ENCODE measurements around the gene LYZL1.
"Not testable (repeated sequence)": the region's sequence is repeated elsewhere in the genome, so short reads cannot be mapped to it uniquely, and the experiment has no call there.

The LYZL1 gene

GRCh38 chr10:29280488-29280840 is 8.4 kb upstream of the LYZL1 start:
- H3K9me2 ChIP-seq (replicated peaks; ENCODE audit: low read depth, low read length), result no peaks in the 10 kb centered on the region
- no peaks in the 10 kb centered on the region for H3K79me2 ChIP-seq (ENCODE audit: insufficient read depth, low read length)
- no peak overlapping the region for H3K4me2 ChIP-seq (ENCODE audit: low read depth, low read length, poor library complexity, severe bottlenecking)
- H3F3A ChIP-seq (ENCODE audit: low read depth), result no peaks in the 10 kb centered on the region
- no peaks in the 10 kb centered on the region for H3K4me1 ChIP-seq (ENCODE audit: insufficient read depth, low read length, poor library complexity, severe bottlenecking)
- H3K36me3 ChIP-seq (ENCODE audit: insufficient read depth, low read length), result no peaks in the 10 kb centered on the region
- H2AFZ ChIP-seq (ENCODE audit: low read length), result no peak overlapping the region
- no peak overlapping the region for H3K9ac ChIP-seq (ENCODE audit: low read depth, low read length, poor library complexity, severe bottlenecking)
- TF ChIP-seq EZH2phosphoT487 (IDR thresholded peaks at IDR 0.05; ENCODE audit: borderline replicate concordance), result no peak
- TF ChIP-seq, protein P1, sequence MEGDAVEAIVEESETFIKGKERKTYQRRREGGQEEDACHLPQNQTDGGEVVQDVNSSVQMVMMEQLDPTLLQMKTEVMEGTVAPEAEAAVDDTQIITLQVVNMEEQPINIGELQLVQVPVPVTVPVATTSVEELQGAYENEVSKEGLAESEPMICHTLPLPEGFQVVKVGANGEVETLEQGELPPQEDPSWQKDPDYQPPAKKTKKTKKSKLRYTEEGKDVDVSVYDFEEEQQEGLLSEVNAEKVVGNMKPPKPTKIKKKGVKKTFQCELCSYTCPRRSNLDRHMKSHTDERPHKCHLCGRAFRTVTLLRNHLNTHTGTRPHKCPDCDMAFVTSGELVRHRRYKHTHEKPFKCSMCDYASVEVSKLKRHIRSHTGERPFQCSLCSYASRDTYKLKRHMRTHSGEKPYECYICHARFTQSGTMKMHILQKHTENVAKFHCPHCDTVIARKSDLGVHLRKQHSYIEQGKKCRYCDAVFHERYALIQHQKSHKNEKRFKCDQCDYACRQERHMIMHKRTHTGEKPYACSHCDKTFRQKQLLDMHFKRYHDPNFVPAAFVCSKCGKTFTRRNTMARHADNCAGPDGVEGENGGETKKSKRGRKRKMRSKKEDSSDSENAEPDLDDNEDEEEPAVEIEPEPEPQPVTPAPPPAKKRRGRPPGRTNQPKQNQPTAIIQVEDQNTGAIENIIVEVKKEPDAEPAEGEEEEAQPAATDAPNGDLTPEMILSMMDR (conservative IDR thresholded peaks at IDR 0.05; ENCODE audit: low read length), result no peak
- no peak overlapping the region for H3K4me3 ChIP-seq (ENCODE audit: low read length, poor library complexity, severe bottlenecking)
- H4K20me1 ChIP-seq (ENCODE audit: insufficient read depth, low read length, poor library complexity, severe bottlenecking), result no peaks in the 10 kb centered on the region
- no peaks in the 10 kb centered on the region for H3K9me3 ChIP-seq (ENCODE audit: insufficient read depth, low read depth, low read length)
- H3K27me3 ChIP-seq (ENCODE audit: insufficient read depth, low read length, poor library complexity, severe bottlenecking), result no peaks in the 10 kb centered on the region

- no peak overlapping the region for H3K4me2 ChIP-seq (ENCODE audit: low read depth, low read length, poor library complexity, severe bottlenecking)
- H3K9me3 ChIP-seq (ENCODE audit: insufficient read depth, low read depth, low read length), result no peaks in the 10 kb centered on the region
- H3K27me3 ChIP-seq (ENCODE audit: insufficient read depth, low read length, poor library complexity, severe bottlenecking), result no peaks in the 10 kb centered on the region
- no peak overlapping the region for H3K4me3 ChIP-seq (ENCODE audit: low read length, poor library complexity, severe bottlenecking)
- H3K36me3 ChIP-seq (ENCODE audit: insufficient read depth, low read length), result no peaks in the 10 kb centered on the region
- no peak for TF ChIP-seq EZH2phosphoT487 (IDR thresholded peaks at IDR 0.05; ENCODE audit: borderline replicate concordance)
- TF ChIP-seq, protein P1 (conservative IDR thresholded peaks at IDR 0.05; ENCODE audit: low read length), result no peak
- no peaks in the 10 kb centered on the region for H3F3A ChIP-seq (ENCODE audit: low read depth)
- no peaks in the 10 kb centered on the region for H3K79me2 ChIP-seq (ENCODE audit: insufficient read depth, low read length)
- H2AFZ ChIP-seq (ENCODE audit: low read length), result no peak overlapping the region
- no peak overlapping the region for H3K9ac ChIP-seq (ENCODE audit: low read depth, low read length, poor library complexity, severe bottlenecking)
- H4K20me1 ChIP-seq (ENCODE audit: insufficient read depth, low read length, poor library complexity, severe bottlenecking), result no peaks in the 10 kb centered on the region
- no peaks in the 10 kb centered on the region for H3K4me1 ChIP-seq (ENCODE audit: insufficient read depth, low read length, poor library complexity, severe bottlenecking)
- no peaks in the 10 kb centered on the region for H3K9me2 ChIP-seq (replicated peaks; ENCODE audit: low read depth, low read length)
Observed at GRCh38 chr10:29285624-29286051, 3.2 kb upstream of the LYZL1 start.

DNA sequence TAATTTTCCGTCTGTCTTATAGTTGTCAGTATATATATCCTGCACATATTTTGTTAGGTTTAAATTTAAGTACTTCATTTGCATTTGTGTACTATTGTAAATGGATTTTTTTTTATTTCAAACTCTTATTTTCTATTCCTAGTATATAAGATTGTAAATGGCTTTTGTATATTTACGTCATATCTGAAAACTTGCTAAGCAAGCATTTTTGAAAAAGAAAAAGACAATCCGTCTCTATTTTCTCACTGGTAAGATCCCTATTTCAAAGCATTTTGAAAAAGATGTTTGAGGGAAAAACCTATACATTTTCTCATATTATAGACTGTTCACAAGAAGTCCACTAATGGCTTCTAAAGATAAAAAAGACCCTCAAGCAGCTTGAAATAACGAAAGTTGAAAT is 1.2 kb upstream of the LYZL1 start:
- H3K9ac ChIP-seq (ENCODE audit: low read depth, low read length, poor library complexity, severe bottlenecking), result no peak overlapping the region
- no peaks in the 10 kb centered on the region for H4K20me1 ChIP-seq (ENCODE audit: insufficient read depth, low read length, poor library complexity, severe bottlenecking)

GRCh38 chr10:29291561-29291960 is 2.7 kb downstream of the LYZL1 start:
- H3K9me2 ChIP-seq (replicated peaks; ENCODE audit: low read depth, low read length); H3K9me3 ChIP-seq (ENCODE audit: insufficient read depth, low read depth, low read length); H2AFZ ChIP-seq (ENCODE audit: low read length); H3K4me1 ChIP-seq (ENCODE audit: insufficient read depth, low read length, poor library complexity, severe bottlenecking); H3F3A ChIP-seq (ENCODE audit: low read depth); H3K4me2 ChIP-seq (ENCODE audit: low read depth, low read length, poor library complexity, severe bottlenecking); H3K36me3 ChIP-seq (ENCODE audit: insufficient read depth, low read length); H4K20me1 ChIP-seq (ENCODE audit: insufficient read depth, low read length, poor library complexity, severe bottlenecking); H3K27me3 ChIP-seq (ENCODE audit: insufficient read depth, low read length, poor library complexity, severe bottlenecking); H3K9ac ChIP-seq (ENCODE audit: low read depth, low read length, poor library complexity, severe bottlenecking); H3K79me2 ChIP-seq (ENCODE audit: insufficient read depth, low read length); H3K4me3 ChIP-seq (ENCODE audit: low read length, poor library complexity, severe bottlenecking): not testable (repeated sequence)

More for the DNA sequence above, 1.2 kb upstream of the LYZL1 start:
- TF ChIP-seq, protein P1 (conservative IDR thresholded peaks at IDR 0.05; ENCODE audit: low read length), result no peak
- TF ChIP-seq EZH2phosphoT487 (IDR thresholded peaks at IDR 0.05; ENCODE audit: borderline replicate concordance), result no peak
- Histone ChIP-seq H3K79me2 (ENCODE audit: insufficient read depth, low read length) (no peaks in the 10 kb centered on the region), H3F3A (ENCODE audit: low read depth) (no peaks in the 10 kb centered on the region), H3K27me3 (ENCODE audit: insufficient read depth, low read length, poor library complexity, severe bottlenecking) (no peaks in the 10 kb centered on the region), H2AFZ (ENCODE audit: low read length) (no peak overlapping the region), H3K4me3 (ENCODE audit: low read length, poor library complexity, severe bottlenecking) (no peak overlapping the region), H3K4me2 (ENCODE audit: low read depth, low read length, poor library complexity, severe bottlenecking) (no peak overlapping the region), H3K9me2 (replicated peaks; ENCODE audit: low read depth, low read length) (no peaks in the 10 kb centered on the region), H3K4me1 (ENCODE audit: insufficient read depth, low read length, poor library complexity, severe bottlenecking) (no peaks in the 10 kb centered on the region), H3K9me3 (ENCODE audit: insufficient read depth, low read depth, low read length) (no peaks in the 10 kb centered on the region), H3K36me3 (ENCODE audit: insufficient read depth, low read length) (no peaks in the 10 kb centered on the region)

DNA sequence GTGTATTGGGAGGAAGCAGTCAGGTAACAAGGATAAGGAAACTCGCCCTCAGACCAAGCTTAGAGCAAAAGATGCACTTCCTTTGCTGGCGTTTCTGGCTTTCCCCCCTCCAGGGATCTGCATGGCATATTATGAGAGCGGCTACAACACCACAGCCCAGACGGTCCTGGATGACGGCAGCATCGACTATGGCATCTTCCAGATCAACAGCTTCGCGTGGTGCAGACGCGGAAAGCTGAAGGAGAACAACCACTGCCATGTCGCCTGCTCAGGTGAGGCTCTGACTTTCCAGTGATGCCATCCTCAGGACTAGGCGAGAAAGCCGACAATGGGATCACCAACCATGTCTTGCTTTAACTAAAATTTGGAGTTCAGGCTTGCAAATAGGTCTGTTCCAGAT is 3.5 kb downstream of the LYZL1 start:
- not testable (repeated sequence) for H3K4me2 ChIP-seq (ENCODE audit: low read depth, low read length, poor library complexity, severe bottlenecking); H3K9me2 ChIP-seq (replicated peaks; ENCODE audit: low read depth, low read length); H3F3A ChIP-seq (ENCODE audit: low read depth); H3K36me3 ChIP-seq (ENCODE audit: insufficient read depth, low read length); H3K9me3 ChIP-seq (ENCODE audit: insufficient read depth, low read depth, low read length); H3K27me3 ChIP-seq (ENCODE audit: insufficient read depth, low read length, poor library complexity, severe bottlenecking); H2AFZ ChIP-seq (ENCODE audit: low read length); H4K20me1 ChIP-seq (ENCODE audit: insufficient read depth, low read length, poor library complexity, severe bottlenecking); H3K4me1 ChIP-seq (ENCODE audit: insufficient read depth, low read length, poor library complexity, severe bottlenecking); H3K4me3 ChIP-seq (ENCODE audit: low read length, poor library complexity, severe bottlenecking); H3K79me2 ChIP-seq (ENCODE audit: insufficient read depth, low read length); H3K9ac ChIP-seq (ENCODE audit: low read depth, low read length, poor library complexity, severe bottlenecking)

Data from Loucy (cell line).